OCI-LY1 (cell line): Measurements from ENCODE around the gene SLC51B.

ENCODE experiments used
- H2AFZ ChIP-seq: fragments of 200-600 bp; sonication (generic), shearing (Covaris generic); 2 replicates; pipeline ENCODE4 v1.6.0; 2014; ENCODE audit warnings: antibody characterized with exemption, mild to moderate bottlenecking, low read length
- H3F3A ChIP-seq: fragments of 200-600 bp; sonication (generic), shearing (Covaris generic); 2 replicates; pipeline ENCODE4 v1.6.0; 2014; ENCODE audit warnings: mild to moderate bottlenecking, antibody characterized with exemption, low read length, moderate library complexity; ENCODE audit not compliant: insufficient read depth
- H3K27ac ChIP-seq: fragments of 200-600 bp; sonication (generic); 2 replicates; pipeline ENCODE4 v1.5.1; 2014; ENCODE audit warnings: low read length, mixed run types, mild to moderate bottlenecking, low read depth; ENCODE audit not compliant: poor library complexity, severe bottlenecking
- H3K27me3 ChIP-seq: fragments of 200-600 bp; sonication (generic); 2 replicates; pipeline ENCODE4 v1.6.0; 2014; ENCODE audit warnings: antibody characterized with exemption, mild to moderate bottlenecking, low read length, moderate library complexity; ENCODE audit not compliant: insufficient read depth
- H3K36me3 ChIP-seq: fragments of 200-600 bp; sonication (generic); 2 replicates; pipeline ENCODE4 v1.6.1; 2014; ENCODE audit warnings: mild to moderate bottlenecking, antibody characterized with exemption, low read length, moderate library complexity, mixed read lengths; ENCODE audit not compliant: insufficient read depth
- H3K4me1 ChIP-seq: fragments of 200-600 bp; sonication (generic); 2 replicates; pipeline ENCODE4 v1.5.1; 2014; ENCODE audit warnings: mild to moderate bottlenecking, low read length, moderate library complexity; ENCODE audit not compliant: insufficient read depth, severe bottlenecking
- H3K4me2 ChIP-seq: fragments of 200-600 bp; sonication (generic), shearing (Covaris generic); 2 replicates; pipeline ENCODE4 v1.6.1; 2014; ENCODE audit warnings: low read length
- H3K4me3 ChIP-seq: fragments of 200-600 bp; sonication (generic); 2 replicates; pipeline ENCODE4 v1.5.1; 2014; ENCODE audit warnings: low read length, low read depth, mild to moderate bottlenecking, mixed read lengths; ENCODE audit not compliant: poor library complexity, severe bottlenecking
- H3K79me2 ChIP-seq: fragments of 200-600 bp; shearing (Covaris generic); 2 replicates; pipeline ENCODE4 v1.6.1; 2016; ENCODE audit warnings: mixed run types, low read length, mixed read lengths; ENCODE audit not compliant: insufficient read depth
- H3K9ac ChIP-seq: fragments of 200-600 bp; sonication (generic), shearing (Covaris generic); 2 replicates; pipeline ENCODE4 v1.6.1; 2014; ENCODE audit warnings: mild to moderate bottlenecking, low read length, mixed read lengths
- H3K9me2 ChIP-seq: fragments of 200-600 bp; sonication (generic), shearing (Covaris generic); 2 replicates; pipeline ENCODE4 v1.6.1; 2014; ENCODE audit warnings: low read depth, mild to moderate bottlenecking, low read length, mixed read lengths
- H3K9me3 ChIP-seq: fragments of 200-600 bp; shearing (Covaris generic); 2 replicates; pipeline ENCODE4 v1.6.1; 2014; ENCODE audit warnings: low read length, mixed read lengths
- H4K20me1 ChIP-seq: fragments of 200-600 bp; sonication (generic), shearing (Covaris generic); 2 replicates; pipeline ENCODE4 v1.6.0; 2016; ENCODE audit warnings: mild to moderate bottlenecking, low read length; ENCODE audit not compliant: insufficient read depth
- CTCF ChIP-seq: fragments of 200-600 bp; sonication (generic), shearing (Covaris generic); IDR thresholded peaks from 2 replicates; pipeline ENCODE4 v1.5.1; 2017; ENCODE audit warnings: mild to moderate bottlenecking, antibody characterized with exemption, low read length, moderate library complexity, mixed read lengths
- EZH2 ChIP-seq: fragments of 200-600 bp; sonication (generic), shearing (Covaris generic); IDR thresholded peaks from 2 replicates; pipeline ENCODE4 v1.8.0; 2017; ENCODE audit warnings: borderline replicate concordance, mixed run types, mild to moderate bottlenecking, antibody characterized with exemption, low read length, moderate library complexity, mixed read lengths

The SLC51B gene

GRCh38 chr15:65102912-65103311 is 57.7 kb downstream of the SLC51B start:
- H3K9me3 ChIP-seq, result no peaks in the 10 kb centered on the region
- H2AFZ ChIP-seq, result no peak overlapping the region
- H3K27ac ChIP-seq, result no peak overlapping the region
- no peaks in the 10 kb centered on the region for H3F3A ChIP-seq
- H3K36me3 ChIP-seq, result peaks cover 31% of the 10 kb centered on the region; the same call in 1 of the 2 replicates
- no peaks in the 10 kb centered on the region for H3K9me2 ChIP-seq
- H3K27me3 ChIP-seq, result no peaks in the 10 kb centered on the region
- H3K79me2 ChIP-seq, result no peaks in the 10 kb centered on the region
- no peaks in the 10 kb centered on the region for H4K20me1 ChIP-seq
- TF ChIP-seq CTCF (no peak), EZH2 (no peak)
- no peak overlapping the region for H3K4me3 ChIP-seq
- H3K4me2 ChIP-seq, result no peak overlapping the region
- H3K4me1 ChIP-seq, result no peaks in the 10 kb centered on the region
- no peak overlapping the region for H3K9ac ChIP-seq
